Measurements from ENCODE around the gene PPP2R5D. TPM values are rescaled to one million over a fixed set of nuclear protein-coding genes. Genes with fewer than 3 reads are reported as not detected.

PPP2R5D gene
- total RNA-seq, 1 donor = 47.5 TPM

- TF ChIP-seq CTCF (IDR thresholded peaks at IDR 0.05; ENCODE audit: insufficient read depth, low read depth, low read length) = no peak
- peak; percentile 64 for DNase-seq (ENCODE audit: low read depth)
- peak within 1 kb of the TSS; percentile 100 for H3K4me3 ChIP-seq (ENCODE audit: low read depth, low read length)
Observed at GRCh38 chr6:43021270-43022047, 37.1 kb downstream of the PPP2R5D start, which contains the start of gene RRP36. Gene RRP36, plus strand, starts transcription at chr6:43021623. Its CDS starts 32 bp downstream, at chr6:43021655.

GRCh38 chr6:43024436-43024835 is 40.1 kb downstream of the PPP2R5D start:
- H3K4me3 ChIP-seq (ENCODE audit: low read depth, low read length) = no peak overlapping the region
- TF ChIP-seq CTCF (IDR thresholded peaks at IDR 0.05; ENCODE audit: insufficient read depth, low read depth, low read length) = no peak
- peak; percentile 7 for DNase-seq (ENCODE audit: low read depth)

- TF ChIP-seq CTCF (IDR thresholded peaks at IDR 0.05; ENCODE audit: insufficient read depth, low read depth, low read length) = no peak
- no peak overlapping the region for H3K4me3 ChIP-seq (ENCODE audit: low read depth, low read length)
- DNase-seq (ENCODE audit: low read depth) = no peak
Observed at GRCh38 chr6:43026365-43026764, 42.0 kb downstream of the PPP2R5D start.

- no peak for DNase-seq (ENCODE audit: low read depth)
- H3K4me3 ChIP-seq (ENCODE audit: low read depth, low read length) = no peak overlapping the region
- no peak for TF ChIP-seq CTCF (IDR thresholded peaks at IDR 0.05; ENCODE audit: insufficient read depth, low read depth, low read length)
Observed at GRCh38 chr6:43029120-43029519, 44.8 kb downstream of the PPP2R5D start.

GRCh38 chr6:43032326-43032725 is 48.0 kb downstream of the PPP2R5D start:
- no peak for DNase-seq (ENCODE audit: low read depth)

GRCh38 chr6:43033496-43034189 is 49.3 kb downstream of the PPP2R5D start:
- no peak for TF ChIP-seq CTCF (IDR thresholded peaks at IDR 0.05; ENCODE audit: insufficient read depth, low read depth, low read length)
- DNase-seq (ENCODE audit: low read depth) = peak; percentile 27

More at GRCh38 chr6:43032326-43032725, 48.0 kb downstream of the PPP2R5D start:
- no peak overlapping the region for H3K4me3 ChIP-seq (ENCODE audit: low read depth, low read length)
- TF ChIP-seq CTCF (IDR thresholded peaks at IDR 0.05; ENCODE audit: insufficient read depth, low read depth, low read length) = no peak

More at GRCh38 chr6:43033496-43034189, 49.3 kb downstream of the PPP2R5D start:
- H3K4me3 ChIP-seq (ENCODE audit: low read depth, low read length) = no peak overlapping the region

Data from fibroblast of villous mesenchyme (primary cell).